ENCODE data around the gene CCL3. TPM values are rescaled to one million over a fixed set of nuclear protein-coding genes. Genes with fewer than 3 reads are reported as not detected.
"Not testable (repeated sequence)": the region's sequence is repeated elsewhere in the genome, so short reads cannot be mapped to it uniquely, and the experiment has no call there.

CCL3 gene
- total RNA-seq, 1 donor from 2014 or later, result not detected

DNA sequence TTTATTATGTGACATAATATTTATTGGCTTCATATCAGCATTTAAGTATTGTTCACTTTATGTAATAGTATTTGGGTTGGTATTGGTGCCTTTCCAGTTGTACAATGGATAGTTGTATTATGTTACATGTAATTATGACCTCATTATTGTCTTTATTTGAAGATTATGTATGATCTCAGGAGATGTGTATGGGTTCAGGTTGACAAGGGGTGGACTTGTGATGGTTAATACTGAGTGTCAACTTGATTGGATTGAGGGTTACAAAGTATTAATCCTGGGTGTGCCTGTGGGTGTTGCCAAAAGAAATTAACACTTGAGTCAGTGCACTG, 25.7 kb upstream of the CCL3 start:
- DNase-seq (ENCODE audit: low read depth), result not testable (repeated sequence)

GRCh38 chr17:36114971-36115648, 25.2 kb upstream of the CCL3 start:
- not testable (repeated sequence) for DNase-seq (ENCODE audit: low read depth)

- not testable (repeated sequence) for DNase-seq (ENCODE audit: low read depth)
Measured at GRCh38 chr17:36113131-36113530, 23.2 kb upstream of the CCL3 start.

- no peak for DNase-seq (ENCODE audit: low read depth)
Measured at GRCh38 chr17:36112572-36112971, 22.6 kb upstream of the CCL3 start.

DNA sequence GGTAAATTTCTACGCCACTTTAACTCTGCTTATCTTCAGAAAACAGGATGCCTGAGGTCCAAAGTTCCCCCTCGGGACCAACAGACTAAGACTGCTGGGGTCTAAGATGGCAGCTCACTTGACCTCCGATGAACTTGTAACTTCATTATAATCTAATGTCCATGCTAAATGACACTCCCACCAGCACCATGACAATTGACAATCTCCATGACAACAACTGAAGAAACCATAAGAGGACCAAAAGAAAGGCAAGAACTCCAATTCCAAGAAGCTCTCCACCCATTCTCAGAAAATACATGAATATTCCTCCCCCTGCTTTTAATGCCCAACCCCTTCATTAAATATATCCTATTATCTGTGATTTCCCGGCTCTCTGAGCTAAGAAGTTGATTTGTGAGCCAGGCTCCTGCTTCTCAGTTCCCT, 21.1 kb upstream of the CCL3 start:
- DNase-seq (ENCODE audit: low read depth), result no peak

- not testable (repeated sequence) for DNase-seq (ENCODE audit: low read depth)
Measured at GRCh38 chr17:36108265-36108664, 18.3 kb upstream of the CCL3 start.

GRCh38 chr17:36107660-36108059, 17.7 kb upstream of the CCL3 start:
- DNase-seq (ENCODE audit: low read depth), result no peak

GRCh38 chr17:36106493-36106835, 16.5 kb upstream of the CCL3 start:
- no peak for DNase-seq (ENCODE audit: low read depth)

- DNase-seq (ENCODE audit: low read depth), result no peak
Measured at GRCh38 chr17:36105781-36106492, 16.0 kb upstream of the CCL3 start.

- DNase-seq (ENCODE audit: low read depth), result no peak
Measured at GRCh38 chr17:36104701-36105181, 14.8 kb upstream of the CCL3 start.

GRCh38 chr17:36104246-36104645, 14.3 kb upstream of the CCL3 start:
- not testable (repeated sequence) for DNase-seq (ENCODE audit: low read depth)

DNA sequence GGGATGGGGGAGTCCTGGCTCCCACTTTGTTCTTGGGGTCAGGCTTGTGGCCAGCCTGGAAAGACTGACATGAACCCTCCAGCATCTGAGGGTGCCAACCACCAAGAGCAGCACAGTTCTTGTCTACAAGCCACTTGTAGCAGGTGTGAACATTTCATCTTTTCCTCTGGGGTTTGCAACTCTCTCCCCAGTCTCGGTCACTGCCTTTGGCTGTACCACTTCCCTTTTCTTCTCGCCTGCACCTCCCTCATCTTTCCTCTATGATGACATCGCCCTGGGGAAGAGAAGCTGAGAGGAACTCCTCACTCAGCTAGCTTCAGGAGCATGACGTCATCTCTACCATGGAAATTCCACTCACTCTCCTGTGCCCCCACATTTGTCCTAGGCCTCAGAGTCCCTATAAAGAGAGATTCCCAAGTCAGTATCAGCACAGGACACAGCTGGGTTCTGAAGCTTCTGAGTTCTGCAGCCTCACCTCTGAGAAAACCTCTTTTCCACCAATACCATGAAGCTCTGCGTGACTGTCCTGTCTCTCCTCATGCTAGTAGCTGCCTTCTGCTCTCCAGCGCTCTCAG, 13.5 kb upstream of the CCL3 start, which contains the start of gene CCL4:
Gene CCL4 (plus strand): TSS at position 427 of the 575 bp plus-strand sequence. CDS start 79 bp downstream, at position 506.
- not testable (repeated sequence) for DNase-seq (ENCODE audit: low read depth)

GRCh38 chr17:36099004-36099403, 9.1 kb upstream of the CCL3 start:
- not testable (repeated sequence) for DNase-seq (ENCODE audit: low read depth)

DNA sequence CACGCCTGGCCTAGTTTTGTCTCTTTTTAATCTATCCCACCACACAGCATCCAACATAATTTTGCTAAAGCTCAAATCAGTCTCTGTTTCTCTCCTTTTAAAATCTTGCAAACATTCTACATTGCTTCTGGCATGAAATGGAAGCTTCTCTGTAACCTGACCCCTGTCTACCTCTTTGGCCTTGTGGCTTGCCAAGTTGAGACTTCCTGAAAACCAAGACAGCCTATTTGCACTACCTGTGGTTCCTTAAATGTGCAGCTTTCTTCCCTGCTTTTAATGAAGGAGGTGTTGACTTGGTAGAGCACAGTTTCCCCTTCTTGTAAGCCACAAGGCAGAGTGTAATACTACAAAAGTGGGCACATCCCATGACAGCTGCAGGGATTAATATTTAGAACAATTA, 6.0 kb upstream of the CCL3 start:
- DNase-seq (ENCODE audit: low read depth), result no peak

- DNase-seq (ENCODE audit: low read depth), result no peak
Measured at GRCh38 chr17:36094746-36095145, 4.8 kb upstream of the CCL3 start.

- DNase-seq (ENCODE audit: low read depth), result no peak
Measured at GRCh38 chr17:36094232-36094631, 4.3 kb upstream of the CCL3 start.

DNA sequence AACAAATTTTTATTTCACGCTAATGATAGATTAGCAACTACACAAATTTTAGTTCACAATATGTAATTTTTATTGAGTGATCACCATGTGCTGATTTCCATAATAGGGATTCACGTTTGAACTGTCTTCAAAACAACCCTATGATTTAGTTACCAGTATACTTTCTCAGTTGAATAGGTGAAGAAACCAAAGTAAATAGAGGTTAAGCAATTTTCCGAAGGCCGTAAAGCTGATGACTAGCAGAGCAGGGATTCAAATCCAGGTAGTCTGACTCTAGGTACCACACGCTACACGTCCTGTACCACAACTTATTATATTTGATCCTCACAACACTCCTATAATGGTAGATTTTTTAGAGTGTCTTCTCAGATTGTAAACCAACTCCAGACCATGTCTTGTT, 2.8 kb upstream of the CCL3 start:
- not testable (repeated sequence) for DNase-seq (ENCODE audit: low read depth)

- DNase-seq (ENCODE audit: low read depth), result no peak
Measured at GRCh38 chr17:36092230-36092629, 2.3 kb upstream of the CCL3 start.

- no peak for DNase-seq (ENCODE audit: low read depth)
Measured at GRCh38 chr17:36089339-36089865, 541 bp downstream of the CCL3 start.

GRCh38 chr17:36088670-36089338, 1.1 kb downstream of the CCL3 start:
- DNase-seq (ENCODE audit: low read depth), result no peak

GRCh38 chr17:36087897-36088572, 1.9 kb downstream of the CCL3 start:
- DNase-seq (ENCODE audit: low read depth), result not testable (repeated sequence)

GRCh38 chr17:36087471-36087870, 2.5 kb downstream of the CCL3 start:
- not testable (repeated sequence) for DNase-seq (ENCODE audit: low read depth)

Measured in renal cortical epithelial cell (primary cell).